Measurements from ENCODE around the gene ARG1. TPM values are rescaled to one million over a fixed set of nuclear protein-coding genes. Genes with fewer than 3 reads are reported as not detected.
"Not testable (repeated sequence)": the region's sequence is repeated elsewhere in the genome, so short reads cannot be mapped to it uniquely, and the experiment has no call there.

Gene ARG1
- total RNA-seq (ENCODE audit: low replicate concordance): not detected in 2 replicates

DNA sequence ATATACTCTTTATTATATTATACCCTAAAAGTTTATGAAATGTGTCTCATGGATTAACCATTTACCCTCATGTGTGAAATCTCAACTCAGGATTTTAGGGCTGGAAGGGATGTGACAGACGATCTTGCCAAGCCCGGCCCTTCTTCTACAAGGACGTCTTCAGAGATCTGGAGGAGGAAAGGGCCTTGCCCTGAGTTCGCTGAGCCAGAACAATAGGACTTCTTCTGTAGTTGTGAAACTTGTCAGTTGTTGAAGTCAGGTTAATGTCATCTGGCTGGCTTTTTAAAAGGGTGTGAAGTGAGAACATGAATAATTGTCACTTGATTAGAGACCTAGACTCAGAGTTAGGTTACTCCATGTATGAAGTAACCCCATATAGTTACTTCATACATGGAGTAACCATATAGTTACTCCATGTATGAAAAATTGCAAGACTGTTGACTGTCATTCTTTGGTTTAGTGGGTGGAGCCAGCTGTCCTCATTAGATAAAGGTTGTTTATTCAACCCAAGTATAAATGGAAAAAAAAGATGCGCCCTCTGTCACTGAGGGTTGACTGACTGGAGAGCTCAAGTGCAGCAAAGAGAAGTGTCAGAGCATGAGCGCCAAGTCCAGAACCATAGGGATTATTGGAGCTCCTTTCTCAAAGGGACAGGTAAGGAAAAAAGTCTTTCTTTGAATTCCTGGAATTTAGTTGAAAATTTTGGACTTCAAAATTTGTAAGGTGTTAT lies at the start of gene ARG1:
Gene ARG1, plus strand, starts transcription at position 541 of the 730 bp plus-strand sequence. Its CDS starts 57 bp downstream, at position 598.
- no peaks in the 10 kb centered on the region for H3K36me3 ChIP-seq
- no peak within 1 kb of the TSS for H2AFZ ChIP-seq (replicated peaks)
- TF ChIP-seq EZH2phosphoT487 (IDR thresholded peaks at IDR 0.05) (no peak), CTCF (IDR thresholded peaks at IDR 0.05) (no peak), EZH2 (IDR thresholded peaks at IDR 0.05) (no peak)
- H3K4me1 ChIP-seq: no peaks in the 10 kb centered on the region
- H3K4me3 ChIP-seq: no peak within 1 kb of the TSS
- H3K27me3 Mint-ChIP-seq (ENCODE audit: insufficient read depth, low read depth): no peaks in the 10 kb centered on the region
- no peak within 1 kb of the TSS for H3K9ac ChIP-seq
- no peak within 1 kb of the TSS for H3K27ac Mint-ChIP-seq
- no peaks in the 10 kb centered on the region for H3K9me3 Mint-ChIP-seq
- H3K27ac ChIP-seq: no peak within 1 kb of the TSS
- no peak within 1 kb of the TSS for H3K4me3 Mint-ChIP-seq
- no peaks in the 10 kb centered on the region for H3K4me1 Mint-ChIP-seq
- H3K27me3 ChIP-seq: no peaks in the 10 kb centered on the region
- no peaks in the 10 kb centered on the region for H3K9me3 ChIP-seq (ENCODE audit: low read depth)
- H4K20me1 ChIP-seq (ENCODE audit: low read depth): no peaks in the 10 kb centered on the region
- no peak for DNase-seq (ENCODE audit: low spot score)
- no peak within 1 kb of the TSS for H3K4me2 ChIP-seq
- no peaks in the 10 kb centered on the region for H3K79me2 ChIP-seq (ENCODE audit: low read depth)
- H3F3A ChIP-seq (ENCODE audit: low read depth): no peaks in the 10 kb centered on the region
- peaks cover 5% of the 10 kb centered on the region for H3K36me3 Mint-ChIP-seq

GRCh38 chr6:131523988-131524673 lies 48.9 kb upstream of the ARG1 start:
- Histone ChIP-seq H3K79me2 (ENCODE audit: low read depth) (no peaks in the 10 kb centered on the region), H3K4me2 (no peak overlapping the region), H2AFZ (replicated peaks) (no peak overlapping the region), H3K27ac (no peak overlapping the region), H3K4me1 (no peaks in the 10 kb centered on the region), H3F3A (ENCODE audit: low read depth) (no peaks in the 10 kb centered on the region), H3K4me3 (no peak overlapping the region), H4K20me1 (ENCODE audit: low read depth) (no peaks in the 10 kb centered on the region), H3K27me3 (no peaks in the 10 kb centered on the region), H3K9ac (no peak overlapping the region), H3K36me3 (no peaks in the 10 kb centered on the region), H3K9me3 (ENCODE audit: low read depth) (no peaks in the 10 kb centered on the region)
- TF ChIP-seq EZH2 (IDR thresholded peaks at IDR 0.05): no peak
- no peak for TF ChIP-seq EZH2phosphoT487 (IDR thresholded peaks at IDR 0.05)
- Mint-ChIP-seq H3K4me3 (no peak overlapping the region), H3K4me1 (no peaks in the 10 kb centered on the region), H3K36me3 (no peaks in the 10 kb centered on the region), H3K9me3 (peaks cover 7% of the 10 kb centered on the region), H3K27ac (no peak overlapping the region), H3K27me3 (ENCODE audit: insufficient read depth, low read depth) (no peaks in the 10 kb centered on the region)
- DNase-seq (ENCODE audit: low spot score): no peak

GRCh38 chr6:131524695-131525336 lies 48.2 kb upstream of the ARG1 start:
- H3K36me3 ChIP-seq: no peaks in the 10 kb centered on the region
- no peak overlapping the region for H2AFZ ChIP-seq (replicated peaks)
- Mint-ChIP-seq H3K9me3 (peaks cover 3% of the 10 kb centered on the region), H3K27ac (no peak overlapping the region), H3K4me1 (no peaks in the 10 kb centered on the region), H3K4me3 (no peak overlapping the region), H3K27me3 (ENCODE audit: insufficient read depth, low read depth) (no peaks in the 10 kb centered on the region), H3K36me3 (no peaks in the 10 kb centered on the region)
- H4K20me1 ChIP-seq (ENCODE audit: low read depth): no peaks in the 10 kb centered on the region
- no peaks in the 10 kb centered on the region for H3F3A ChIP-seq (ENCODE audit: low read depth)
- no peak overlapping the region for H3K4me2 ChIP-seq
- DNase-seq (ENCODE audit: low spot score): no peak
- H3K79me2 ChIP-seq (ENCODE audit: low read depth): no peaks in the 10 kb centered on the region
- no peaks in the 10 kb centered on the region for H3K9me3 ChIP-seq (ENCODE audit: low read depth)
- no peak overlapping the region for H3K9ac ChIP-seq
- H3K4me1 ChIP-seq: no peaks in the 10 kb centered on the region
- no peak overlapping the region for H3K4me3 ChIP-seq
- no peak for TF ChIP-seq EZH2 (IDR thresholded peaks at IDR 0.05)
- no peak for TF ChIP-seq EZH2phosphoT487 (IDR thresholded peaks at IDR 0.05)
- TF ChIP-seq CTCF (IDR thresholded peaks at IDR 0.05): no peak
- no peak overlapping the region for H3K27ac ChIP-seq
- H3K27me3 ChIP-seq: no peaks in the 10 kb centered on the region

- H3K27ac ChIP-seq: not testable (repeated sequence)
These were observed 42.1 kb upstream of the ARG1 start for GRCh38 chr6:131530936-131531335.

DNA sequence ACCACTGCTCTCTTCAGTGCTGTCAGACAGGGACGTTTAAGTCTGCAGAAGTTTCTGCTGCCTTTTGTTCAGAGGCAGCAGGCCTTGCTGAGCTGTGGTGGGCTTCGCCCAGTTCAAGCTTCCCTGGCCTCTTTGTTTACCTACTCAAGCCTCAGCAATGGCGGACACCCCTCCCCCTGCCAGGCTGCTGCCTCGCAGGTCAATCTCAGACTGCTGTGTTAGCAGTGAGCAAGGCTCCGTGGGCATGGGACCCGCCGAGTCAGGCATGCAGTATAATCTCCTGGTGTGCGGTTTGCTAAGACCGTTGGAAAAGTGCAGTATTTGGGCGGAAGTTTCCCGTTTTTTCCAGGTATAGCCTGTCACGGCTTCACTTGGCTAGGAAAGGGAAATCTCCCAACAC lies 41.3 kb upstream of the ARG1 start:
- not testable (repeated sequence) for H3K27ac Mint-ChIP-seq; H3K27ac ChIP-seq; H3K4me3 Mint-ChIP-seq; H3K36me3 ChIP-seq; H3K4me1 ChIP-seq; H3K27me3 ChIP-seq; H3F3A ChIP-seq (ENCODE audit: low read depth); H4K20me1 ChIP-seq (ENCODE audit: low read depth); H3K4me2 ChIP-seq; H3K27me3 Mint-ChIP-seq (ENCODE audit: insufficient read depth, low read depth); H3K4me1 Mint-ChIP-seq; H3K79me2 ChIP-seq (ENCODE audit: low read depth); H3K9ac ChIP-seq; H3K36me3 Mint-ChIP-seq; H3K4me3 ChIP-seq; H3K9me3 Mint-ChIP-seq; H3K9me3 ChIP-seq (ENCODE audit: low read depth)
- peak; percentile 12 for DNase-seq (ENCODE audit: low spot score)
- peak overlapping the region; percentile 85 for H2AFZ ChIP-seq (replicated peaks)

More at GRCh38 chr6:131530936-131531335, 42.1 kb upstream of the ARG1 start:
- not testable (repeated sequence) for H3K27ac Mint-ChIP-seq; H3K9me3 ChIP-seq (ENCODE audit: low read depth); H4K20me1 ChIP-seq (ENCODE audit: low read depth); H3K27me3 Mint-ChIP-seq (ENCODE audit: insufficient read depth, low read depth); H2AFZ ChIP-seq (replicated peaks); H3K36me3 Mint-ChIP-seq; H3K4me2 ChIP-seq; H3K27me3 ChIP-seq; H3K9me3 Mint-ChIP-seq; H3K9ac ChIP-seq; H3F3A ChIP-seq (ENCODE audit: low read depth); H3K79me2 ChIP-seq (ENCODE audit: low read depth); H3K4me1 Mint-ChIP-seq; H3K4me3 ChIP-seq; H3K36me3 ChIP-seq; H3K4me1 ChIP-seq; H3K4me3 Mint-ChIP-seq; DNase-seq (ENCODE audit: low spot score)
